Measurements from ENCODE around the gene MOGAT1.
"Not testable (repeated sequence)": the region's sequence is repeated elsewhere in the genome, so short reads cannot be mapped to it uniquely, and the experiment has no call there.

Gene MOGAT1

DNA sequence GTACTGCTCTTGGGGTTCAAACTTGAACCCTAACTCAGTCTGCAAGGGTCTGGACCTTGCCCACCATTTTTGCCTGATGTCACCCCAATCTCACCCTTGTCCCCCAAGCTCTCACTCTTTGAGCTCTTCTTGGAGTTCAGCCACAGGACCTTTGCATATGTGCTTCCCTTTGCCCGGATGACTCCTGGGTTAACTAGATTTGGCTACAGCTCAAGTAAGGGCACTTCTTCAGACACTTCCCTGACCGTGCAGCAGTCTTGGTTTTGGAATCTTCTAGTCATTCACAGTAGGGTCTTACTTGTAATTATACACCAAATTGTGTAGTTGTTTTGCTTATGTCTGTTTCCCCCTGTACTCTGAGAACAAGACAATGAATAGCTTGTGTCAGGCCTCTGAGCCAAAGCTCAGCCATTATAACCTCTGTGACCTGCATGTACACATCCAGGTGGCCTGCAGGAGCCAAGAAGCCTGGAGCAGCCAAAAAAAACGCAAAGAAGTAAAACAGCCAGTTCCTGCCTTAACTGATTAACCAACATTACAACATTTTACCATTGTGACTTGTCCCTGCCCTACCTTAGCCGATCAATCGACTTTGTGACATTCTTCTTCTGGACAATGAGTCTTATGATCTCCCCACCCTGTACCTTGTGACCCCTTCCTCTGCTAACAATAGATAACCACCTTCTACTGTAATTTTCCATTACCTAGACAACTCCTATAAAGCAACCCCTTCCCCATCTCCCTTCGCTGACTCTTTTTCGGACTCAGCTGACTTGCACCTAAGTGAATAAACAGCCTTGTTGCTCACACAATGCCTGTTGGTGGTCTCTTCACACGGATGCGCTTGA, 1.0 kb upstream of the MOGAT1 start:
- no peak for DNase-seq

DNA sequence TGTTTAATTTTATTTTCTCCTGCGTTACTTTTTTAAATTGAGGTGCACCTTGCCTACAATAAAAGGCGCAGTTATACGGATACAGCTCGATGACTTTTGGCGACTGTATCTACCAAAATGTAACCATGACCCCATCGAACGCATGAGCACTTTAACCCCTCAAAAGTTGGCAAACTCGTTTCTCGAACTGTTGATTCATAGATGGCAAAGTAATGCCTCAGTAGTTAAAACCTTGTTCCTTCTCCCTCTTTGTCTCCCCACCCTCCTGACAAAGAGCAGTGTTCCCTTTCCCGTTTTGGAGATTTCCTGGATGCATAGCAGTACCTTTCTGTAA, 577 bp downstream of the MOGAT1 start:
- DNase-seq, result no peak

DNA sequence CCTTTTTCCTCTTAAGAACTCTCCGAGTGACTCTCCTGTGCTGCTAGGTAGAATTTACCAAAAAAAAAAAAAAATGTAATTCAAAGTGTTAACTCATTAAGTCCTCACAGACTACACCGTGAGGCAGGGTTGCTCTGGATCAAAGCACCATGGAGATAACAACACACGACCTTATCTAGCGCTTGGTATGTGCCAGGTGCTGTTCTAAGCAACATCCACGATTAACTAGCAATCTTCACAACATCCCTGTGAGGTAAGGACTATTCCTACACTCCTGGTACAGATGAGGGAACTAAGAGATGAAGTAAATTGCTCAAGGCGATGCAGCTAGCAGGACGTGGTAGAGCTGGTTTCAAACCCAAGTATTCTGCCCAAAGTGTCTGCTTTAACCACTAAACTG, 1.8 kb downstream of the MOGAT1 start:
- DNase-seq, result no peak

DNA sequence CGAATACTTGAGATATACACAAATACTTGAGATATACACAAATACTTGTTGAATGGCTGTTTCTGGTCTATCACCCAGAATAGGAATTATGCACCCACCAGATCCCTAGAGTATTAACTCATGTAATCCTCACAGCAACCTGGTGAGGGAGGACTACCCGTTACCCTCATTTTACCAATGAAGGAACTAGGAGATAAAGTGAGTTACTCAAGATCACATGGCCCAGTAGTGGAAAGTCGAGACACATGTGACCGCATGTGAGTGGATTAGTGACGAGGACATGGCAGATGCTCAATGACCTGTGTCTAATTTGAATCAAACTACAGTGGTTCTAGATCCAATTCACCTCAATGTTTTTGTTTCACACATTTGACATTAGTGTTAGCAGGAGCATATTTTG, 2.4 kb downstream of the MOGAT1 start:
- no peak for DNase-seq

DNA sequence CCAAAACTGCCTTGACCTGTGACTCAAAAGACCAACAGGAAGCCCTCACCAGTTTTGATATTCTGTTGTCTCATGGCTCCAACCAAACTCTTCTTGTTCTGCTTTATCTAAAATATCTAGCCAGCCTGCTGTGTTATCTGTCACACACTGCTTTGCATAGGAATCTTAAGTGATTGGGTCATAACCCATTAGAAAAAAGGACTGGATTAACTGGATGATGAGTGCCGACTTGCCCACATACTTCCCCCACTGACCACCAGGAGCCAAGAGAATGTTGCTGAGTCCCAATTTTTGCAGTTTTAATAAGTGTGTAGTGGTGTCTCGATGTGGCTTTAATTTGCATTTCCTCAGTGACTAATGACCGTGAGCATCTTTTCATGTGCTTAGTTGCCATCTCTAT, 6.5 kb downstream of the MOGAT1 start:
- no peak for DNase-seq

DNA sequence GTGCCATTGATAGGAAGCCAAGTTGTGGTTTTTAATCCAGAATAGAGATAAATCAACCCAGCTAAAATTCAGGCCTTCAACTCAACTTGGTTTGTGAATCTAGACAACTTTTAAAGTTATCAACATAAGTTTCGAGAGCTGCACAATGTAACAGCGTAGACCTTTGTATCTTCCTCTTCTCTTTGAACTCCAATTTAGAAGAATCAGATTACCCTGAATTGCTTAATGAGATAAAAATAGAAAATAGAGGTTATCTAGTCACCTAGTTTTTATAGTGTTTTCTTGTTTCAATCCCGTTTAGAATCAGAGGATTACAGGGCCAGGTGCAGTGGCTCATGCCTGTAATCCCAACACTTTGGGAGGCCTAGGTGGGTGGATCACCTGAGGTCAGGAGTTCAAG, 12.3 kb downstream of the MOGAT1 start:
- DNase-seq, result no peak

DNA sequence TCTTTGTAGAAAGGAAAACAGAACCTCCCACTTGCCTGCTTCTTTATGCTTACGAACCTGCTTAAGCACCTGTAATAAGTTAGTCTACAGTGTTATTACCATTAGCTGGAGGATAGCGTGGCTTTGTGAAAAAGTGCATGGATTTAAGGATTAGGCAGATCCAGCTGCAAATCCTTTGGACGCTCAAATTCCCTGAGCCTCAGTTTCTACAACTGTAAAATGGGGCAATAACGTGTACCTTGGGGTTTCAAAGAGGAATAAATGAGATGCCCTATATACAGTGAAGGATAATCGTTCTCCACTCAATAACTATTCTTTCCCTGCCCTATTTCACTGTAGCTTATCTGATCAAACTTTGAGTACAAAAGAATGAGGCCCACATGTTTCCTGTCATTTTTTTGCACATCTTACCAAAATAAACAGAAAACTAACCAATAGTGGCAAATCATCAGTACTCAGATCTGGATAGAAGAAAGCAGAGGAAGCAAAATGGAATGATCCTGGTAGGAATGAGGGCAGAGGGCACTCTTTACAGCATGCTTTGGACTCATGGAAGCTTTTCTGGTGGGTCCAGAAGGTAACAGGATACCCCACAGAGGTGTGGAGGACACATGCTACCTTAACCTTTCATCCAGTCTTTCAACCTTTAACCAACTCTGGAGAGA, 14.8 kb downstream of the MOGAT1 start:
- DNase-seq, result no peak

DNA sequence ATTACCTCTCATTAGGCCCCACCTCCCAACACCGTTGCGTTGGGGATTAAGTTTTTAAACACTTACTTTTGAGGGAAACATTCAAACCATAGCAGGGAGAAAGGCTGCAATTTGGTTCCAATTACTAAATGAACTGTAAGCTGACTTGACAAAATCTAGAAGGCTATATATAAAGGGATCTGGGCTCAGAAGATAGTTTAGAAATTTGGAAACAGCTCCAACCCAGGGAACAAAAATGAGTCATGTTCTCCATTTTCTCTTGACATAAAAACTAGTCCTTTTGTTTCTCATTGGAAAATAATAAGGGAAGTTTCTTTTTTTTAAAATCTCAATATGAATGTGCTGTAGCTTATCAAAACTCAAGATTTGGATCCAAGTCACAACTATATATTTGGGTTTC, 17.5 kb downstream of the MOGAT1 start:
- DNase-seq, result no peak

DNA sequence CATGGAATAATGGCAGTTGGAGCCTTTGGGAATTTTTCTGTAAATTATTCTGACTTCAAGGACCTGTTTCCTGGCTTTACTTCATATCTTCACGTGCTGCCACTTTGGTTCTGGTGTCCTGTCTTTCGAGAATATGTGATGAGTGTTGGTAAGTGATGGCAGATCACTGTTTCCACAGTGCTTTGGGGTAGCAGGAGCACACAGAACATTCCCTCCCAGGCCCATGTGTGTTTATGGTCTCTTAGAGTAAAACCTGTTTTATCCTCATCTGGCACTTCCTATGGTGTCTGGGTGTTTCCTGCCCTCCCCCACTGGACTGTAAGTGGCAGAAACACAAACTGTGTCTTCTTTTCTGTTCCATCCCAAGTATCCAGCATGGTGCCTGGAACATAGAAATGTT, 17.9 kb downstream of the MOGAT1 start:
- no peak for DNase-seq

DNA sequence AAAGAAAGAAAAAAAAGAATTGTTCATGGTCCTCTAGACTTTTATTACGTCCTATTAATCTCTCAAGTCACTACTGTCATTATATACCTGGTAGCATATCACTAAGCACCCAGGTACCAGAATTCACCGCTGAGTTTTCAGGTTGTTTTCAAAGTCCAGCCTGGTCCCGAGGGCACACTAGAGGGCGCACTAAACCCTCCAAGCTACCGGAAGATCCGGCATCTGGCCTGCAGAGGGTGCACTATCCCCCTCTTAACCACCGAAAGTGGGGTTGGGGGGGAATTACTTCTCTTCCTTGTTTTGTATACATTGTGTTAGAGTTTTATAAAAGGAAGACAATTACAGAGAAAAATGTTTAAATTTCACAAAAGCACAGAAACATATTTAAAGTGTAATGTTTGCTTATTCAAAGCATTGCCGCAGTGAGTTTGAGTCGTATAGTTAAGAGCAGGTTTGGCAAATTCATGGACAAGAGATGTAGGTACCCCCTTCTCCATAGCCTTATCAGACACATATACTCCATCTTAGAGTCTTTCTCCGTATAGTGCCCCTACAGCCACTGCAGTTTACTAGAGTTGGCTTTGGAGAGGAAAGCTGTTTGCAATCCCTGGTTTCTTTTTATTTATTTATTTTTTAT, 19.2 kb downstream of the MOGAT1 start:
- peak in 45 of 51 donors; percentile 2 to 78 (median 35) for DNase-seq

DNA sequence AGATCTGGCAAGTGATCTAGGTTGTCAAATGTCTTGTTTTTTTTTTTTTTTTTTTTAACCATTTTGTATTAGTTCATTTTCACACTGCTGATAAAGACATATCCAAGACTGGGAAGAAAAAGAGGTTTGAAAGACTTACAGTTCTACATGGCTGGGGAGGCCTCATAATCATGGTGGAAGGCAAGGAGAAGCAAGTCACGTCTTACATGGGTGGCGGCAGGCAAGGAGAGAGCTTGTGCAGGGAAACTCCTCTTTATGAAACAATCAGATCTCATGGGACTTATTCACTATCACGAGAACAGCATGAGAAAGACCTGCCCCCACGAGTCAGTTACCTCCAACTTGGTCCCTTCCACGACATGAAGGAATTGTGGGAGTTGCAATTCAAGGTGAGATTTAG, 22.0 kb downstream of the MOGAT1 start:
- not testable (repeated sequence) for DNase-seq

DNA sequence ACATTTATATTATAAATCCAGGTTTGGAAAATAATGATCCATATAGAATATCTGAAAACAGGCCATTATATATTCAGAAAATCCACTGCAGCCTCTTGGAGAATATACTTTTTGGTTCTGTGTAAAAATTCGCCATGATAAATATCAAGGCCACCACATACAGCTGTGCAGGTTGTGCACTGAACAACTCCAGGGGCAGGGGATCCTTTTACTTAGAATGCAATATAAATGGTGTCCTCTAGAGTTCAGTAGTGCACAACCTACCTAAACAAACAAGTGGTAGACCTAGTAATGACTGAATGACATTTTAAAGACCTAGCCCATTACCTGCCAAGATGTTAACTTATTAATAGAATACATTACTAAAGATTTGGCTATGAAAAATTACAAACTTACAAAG, 22.4 kb downstream of the MOGAT1 start:
- no peak for DNase-seq

DNA sequence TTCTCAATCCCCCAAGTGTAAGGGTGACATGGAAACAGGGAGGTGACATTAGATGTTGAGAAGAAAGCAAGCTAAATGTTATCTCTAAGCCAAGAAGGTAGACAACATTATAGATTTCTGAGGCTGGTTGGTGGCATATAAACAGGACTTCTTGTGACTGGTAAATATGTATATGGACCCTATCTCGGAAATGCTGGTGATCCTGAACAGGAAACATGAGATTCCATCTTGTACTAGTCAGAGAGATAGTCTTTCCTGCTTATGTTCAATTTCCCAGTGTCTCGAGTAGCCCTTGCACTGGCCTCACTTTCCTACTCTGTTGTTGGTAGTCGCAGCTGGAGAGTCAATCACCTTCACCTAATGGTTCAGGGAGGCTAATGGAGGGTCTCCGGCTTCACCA, 26.8 kb downstream of the MOGAT1 start:
- no peak for DNase-seq

DNA sequence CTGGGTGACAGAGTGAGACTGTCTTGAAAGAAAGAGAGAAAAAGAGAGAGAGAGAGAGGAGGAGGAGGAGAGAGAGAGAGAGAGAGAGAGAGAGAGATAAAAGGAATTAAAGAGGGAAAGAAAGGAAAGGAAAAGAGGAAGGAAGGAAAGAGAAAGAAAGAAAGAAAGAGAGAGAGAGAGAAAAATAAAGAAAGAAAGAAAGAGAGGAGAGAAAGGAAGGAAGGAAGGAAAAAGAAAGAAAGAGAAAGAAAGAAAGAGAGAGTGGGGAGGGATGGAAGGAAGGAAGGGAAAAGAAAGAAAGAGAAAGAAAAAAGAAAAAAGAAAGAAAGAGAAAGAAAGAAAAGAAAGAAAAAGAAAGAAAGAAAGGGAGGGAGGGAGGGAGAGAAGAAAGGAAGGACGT, 29.8 kb downstream of the MOGAT1 start:
- DNase-seq, result no peak

DNA sequence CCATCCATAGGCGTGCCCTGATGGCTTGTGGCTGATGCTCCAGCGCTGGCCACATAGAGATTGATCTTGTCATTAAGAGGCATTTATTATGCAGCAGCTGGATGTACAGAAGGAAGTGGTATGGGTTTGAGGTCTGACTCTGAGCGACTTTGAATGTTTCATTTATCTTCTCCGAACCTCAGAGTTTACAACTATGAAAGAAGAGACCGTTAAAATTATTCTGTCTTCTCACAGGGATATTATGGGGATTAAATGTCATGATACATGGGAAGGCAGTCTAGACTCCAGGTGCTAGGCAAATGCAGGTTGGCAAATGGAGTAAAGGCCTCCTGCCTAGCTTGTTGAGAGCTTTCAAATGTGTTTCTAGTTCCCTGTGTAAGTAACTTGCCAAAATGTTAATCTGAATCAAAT, 30.3 kb downstream of the MOGAT1 start:
- DNase-seq, result no peak

DNA sequence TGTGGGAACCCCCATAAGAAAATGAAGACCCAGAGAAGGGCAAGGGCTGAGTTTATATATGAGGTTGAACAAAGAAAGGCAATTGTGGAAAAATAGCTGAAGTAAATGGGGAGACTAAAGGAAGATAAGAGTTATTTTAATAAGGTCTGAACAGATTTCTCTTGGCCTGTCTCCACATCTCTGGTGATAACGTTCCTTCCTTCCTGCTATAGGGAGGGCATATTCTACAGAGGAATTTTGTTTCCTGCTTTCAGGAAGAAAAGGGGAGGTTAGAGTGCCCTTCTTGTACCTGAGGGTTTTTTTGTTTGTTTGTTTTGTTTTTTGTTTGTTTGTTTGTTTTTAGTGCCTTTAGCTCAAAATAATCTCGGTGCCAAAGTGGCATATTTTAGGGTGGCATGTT, 31.6 kb downstream of the MOGAT1 start:
- no peak for DNase-seq

DNA sequence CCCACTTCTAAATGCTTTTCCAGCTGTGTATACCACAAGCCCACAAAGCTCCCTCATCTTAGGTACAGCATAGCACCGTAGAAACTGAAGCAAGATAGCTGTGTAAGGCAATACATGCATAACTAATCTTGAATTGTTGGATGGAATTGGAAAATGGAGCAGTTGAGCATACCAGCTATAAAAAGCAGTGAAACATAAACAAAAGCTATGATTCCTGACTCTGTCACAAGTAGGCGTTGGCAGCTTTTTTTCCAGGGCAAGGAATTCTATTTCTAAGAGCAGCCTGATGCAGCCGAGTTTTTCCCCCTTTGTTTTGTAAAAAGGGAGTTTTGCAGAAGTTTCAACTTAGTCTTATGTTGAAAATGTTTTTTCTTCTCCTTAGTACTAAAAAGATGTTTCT, 32.4 kb downstream of the MOGAT1 start:
- DNase-seq, result peak in 1 of 51 donors; percentile 14

DNA sequence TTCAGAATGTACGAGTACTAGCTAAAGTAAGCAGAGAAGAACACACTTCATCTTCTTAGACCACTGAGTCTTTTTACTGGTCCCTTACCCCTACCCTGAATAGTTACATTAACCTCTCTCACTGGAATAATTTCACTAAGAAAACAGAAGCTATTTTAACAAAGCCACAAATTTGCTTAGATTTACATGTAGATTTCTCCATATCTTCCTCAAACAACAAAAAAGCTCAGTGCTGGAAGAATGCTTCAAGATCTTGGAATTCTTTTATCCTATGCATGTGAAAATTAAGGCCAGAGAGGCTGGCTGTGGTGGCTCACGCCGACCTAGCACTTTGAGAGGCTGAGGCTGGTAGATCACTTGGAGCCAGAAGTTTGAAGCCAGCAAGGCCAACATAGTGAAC, 35.2 kb downstream of the MOGAT1 start:
- no peak for DNase-seq

DNA sequence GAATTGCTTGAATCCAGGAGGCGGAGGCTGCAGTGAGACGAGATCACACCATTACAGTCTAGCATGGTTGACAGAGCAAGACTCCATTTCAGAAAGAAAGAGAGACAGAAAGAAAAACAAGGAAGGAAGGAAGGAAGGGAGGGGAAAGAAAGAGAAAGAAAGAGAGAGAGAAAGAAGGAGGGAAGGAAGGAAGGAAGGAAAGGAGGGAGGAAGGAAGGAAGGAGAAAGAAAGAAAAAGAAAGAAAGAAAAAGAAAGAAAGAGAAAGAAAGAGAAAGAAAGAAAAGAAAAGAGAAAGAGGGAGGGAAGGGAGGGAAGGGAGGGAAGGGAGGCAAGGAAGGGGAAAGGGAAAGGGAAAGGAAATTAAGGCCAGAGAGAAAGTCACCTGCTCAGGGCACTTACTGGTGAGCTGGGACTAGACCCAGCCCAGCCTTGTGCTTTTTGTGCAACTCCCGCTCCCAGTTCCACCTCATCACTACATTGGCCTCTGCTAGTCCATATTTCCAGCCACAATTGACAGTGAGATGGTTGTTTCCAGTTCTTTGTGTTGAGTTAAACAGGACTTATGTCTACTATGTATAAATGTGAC, 35.7 kb downstream of the MOGAT1 start:
- no peak for DNase-seq

DNA sequence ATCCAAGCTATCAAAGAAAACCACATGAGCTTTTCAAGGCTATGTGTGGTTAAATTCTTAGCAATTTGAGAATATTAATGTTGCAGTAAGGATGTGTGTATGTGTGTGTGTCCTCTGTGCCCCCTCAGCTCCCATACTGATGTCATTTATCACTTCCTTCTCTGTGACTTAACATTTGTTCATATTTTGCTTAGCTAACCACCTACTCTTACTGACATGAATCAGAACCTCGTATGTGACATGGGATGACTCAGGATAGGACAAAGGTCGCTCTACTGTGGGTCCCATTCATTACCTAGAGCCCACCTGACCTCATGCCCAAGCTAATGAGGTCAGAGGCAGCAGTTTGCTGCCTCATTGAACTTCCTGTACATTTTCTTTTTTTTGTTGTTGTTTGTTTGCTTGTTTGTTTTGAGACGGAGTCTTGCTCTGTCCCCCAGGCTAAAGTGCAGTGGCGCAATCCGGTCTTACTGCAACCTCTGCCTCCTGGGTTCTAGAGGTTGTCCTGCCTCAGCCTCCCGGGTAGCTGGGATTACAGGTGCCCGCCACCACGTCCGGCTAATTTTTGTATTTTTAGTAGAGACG, 36.3 kb downstream of the MOGAT1 start:
- no peak for DNase-seq

DNA sequence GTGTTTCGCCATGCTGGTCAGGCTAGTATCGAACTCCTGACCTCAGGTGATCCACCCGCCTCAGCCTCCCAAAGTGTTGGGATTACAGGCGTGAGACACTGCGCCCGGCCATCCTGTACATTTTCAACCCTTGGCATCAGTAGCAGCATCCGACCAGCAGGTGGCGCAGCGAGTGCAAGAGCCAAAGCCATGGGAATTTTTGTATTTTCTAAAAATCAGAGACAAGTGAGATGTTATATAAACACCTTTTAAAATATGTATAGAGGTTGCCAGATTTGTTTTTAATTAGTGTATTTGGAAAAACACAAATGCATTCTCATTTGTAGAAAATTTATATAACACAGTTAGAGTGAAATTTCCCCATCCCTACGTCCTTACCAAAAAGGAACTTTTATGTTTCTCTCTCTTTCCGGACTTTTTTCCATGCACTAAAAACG, 36.8 kb downstream of the MOGAT1 start:
- DNase-seq, result peak in 50 of 51 donors; percentile 1 to 88 (median 62)
